Lung (tissue), 12 donors: ENCODE measurements around the gene ZNF564. TPM values are rescaled to one million over a fixed set of nuclear protein-coding genes. Genes with fewer than 3 reads are reported as not detected.
A peak's percentile ranks its signal among the peaks of the same experiment; 100 is the strongest.

Experiments used
- ATAC-seq: fragments of 200-7000 bp; cut with Tn5 transposase; one replicate; pipeline ENCODE4 v1.9.1; 2020; ENCODE audit warnings: moderate number of reproducible peaks; ENCODE audit not compliant: insufficient read depth, low FRiP score
- DNase-seq, 3 donors: peaks; one replicate each; pipeline ENCODE4 v3.0.0-alpha.2; 2013 to 2017
- H3K27ac ChIP-seq, 2 donors: one replicate each; pipeline ENCODE4 v1.5.1; 2013; ENCODE audit warnings: mild to moderate bottlenecking in 2 of 2, moderate library complexity in 2 of 2, control low read depth in 1 of 2, inconsistent platforms in 1 of 2, low read depth in 1 of 2, low read length in 1 of 2
- H3K27me3 ChIP-seq, 3 donors: one replicate each; pipeline ENCODE4 v1.5.1; 2013; ENCODE audit warnings: low read length in 2 of 3; ENCODE audit not compliant: control insufficient read depth in 3 of 3, insufficient read depth in 3 of 3
- H3K36me3 ChIP-seq, 4 donors: one replicate each; pipeline ENCODE4 v1.5.1; 2013; ENCODE audit warnings: low read length in 4 of 4, mild to moderate bottlenecking in 1 of 4, moderate library complexity in 1 of 4; ENCODE audit not compliant: control insufficient read depth in 4 of 4, insufficient read depth in 4 of 4
- H3K4me1 ChIP-seq, 5 donors: one replicate each; pipeline ENCODE4 v1.5.1; 2013; ENCODE audit warnings: low read length in 5 of 5, mild to moderate bottlenecking in 2 of 5, moderate library complexity in 1 of 5; ENCODE audit not compliant: control insufficient read depth in 5 of 5, insufficient read depth in 5 of 5
- H3K4me3 ChIP-seq: one replicate; pipeline ENCODE4 v1.5.1; 2013; ENCODE audit warnings: mild to moderate bottlenecking, control low read depth, moderate library complexity
- H3K9ac ChIP-seq, 2 donors: one replicate each; pipeline ENCODE4 v1.5.1; 2013; ENCODE audit warnings: low read length in 2 of 2, control low read depth in 1 of 2; ENCODE audit not compliant: insufficient read depth in 1 of 2
- H3K9me3 ChIP-seq, 4 donors: one replicate each; pipeline ENCODE4 v1.5.1; 2013; ENCODE audit warnings: low read length in 3 of 4, mild to moderate bottlenecking in 1 of 4, moderate library complexity in 1 of 4; ENCODE audit not compliant: control insufficient read depth in 4 of 4, insufficient read depth in 3 of 4
- WGBS, 2 donors: extraction: QIAGEN DNeasy Blood & Tissue Kit; methylation state at CpG; one replicate each; pipeline ENCODE4 v1.1.7; 2013; 5-methylcytosine and 5-hydroxymethylcytosine counted together
- polyA plus RNA-seq, 2 donors: library from polyadenylated mRNA; stranded (reverse); fragments of 200-250 nt; gene quantifications; one replicate each; pipeline ENCODE4 v1.2.1, GENCODE V29; 2013
- total RNA-seq, 2 donors: library from RNA; depleted of rRNA in 1 of 2; stranded (reverse); fragments of >200 nt in 1 of 2; gene quantifications; one replicate each; pipeline ENCODE4 v1.2.1, GENCODE V29; 2014 to 2021
- TF ChIP-seq, protein P1 (sequence below): IDR thresholded peaks from 2 replicates; pipeline ENCODE4 v1.5.1; 2012; ENCODE audit warnings: mild to moderate bottlenecking; ENCODE audit errors: control extremely low read depth, extremely low read depth
- donor health status: control.
- donor health status: control.
- donor health status: Bipolar disorder and iron deficiency.
- donor health status: healthy.
- donor health status: DM: yes; HTN: yes; CAD: no.

Gene ZNF564
- total and polyA plus RNA-seq, 4 donors, result 5.2 to 26.3 (median 8.2) TPM

DNA sequence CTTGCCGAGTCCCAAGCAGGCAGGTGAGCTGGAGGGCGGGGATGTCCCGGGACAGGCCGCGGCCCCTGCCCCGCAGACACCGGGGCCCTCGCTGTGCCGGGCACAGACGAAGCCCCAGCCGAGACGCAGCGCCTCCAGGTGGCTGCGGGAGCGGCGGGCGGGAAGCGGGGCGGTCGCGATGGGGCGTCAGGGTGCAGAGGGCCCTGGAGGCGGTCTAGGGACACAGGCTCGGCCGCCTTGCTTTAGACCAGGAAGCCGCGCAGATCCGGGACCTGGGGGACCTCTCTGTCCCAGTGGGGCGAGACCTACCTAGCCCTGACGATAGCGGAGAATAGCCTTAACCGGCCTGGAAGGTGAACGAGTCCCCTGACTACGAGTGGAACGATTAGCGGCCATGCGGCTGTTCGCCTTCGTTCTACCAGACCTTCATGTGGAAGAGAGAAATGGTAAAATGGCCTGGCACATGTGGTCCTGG is 4.2 kb upstream of the ZNF564 start:
- H3K27me3 ChIP-seq, result peaks cover 0 to 2% (median 0%) of the 10 kb centered on the region in 3 donors
- H3K4me3 ChIP-seq, result no peak overlapping the region
- TF ChIP-seq, protein P1, sequence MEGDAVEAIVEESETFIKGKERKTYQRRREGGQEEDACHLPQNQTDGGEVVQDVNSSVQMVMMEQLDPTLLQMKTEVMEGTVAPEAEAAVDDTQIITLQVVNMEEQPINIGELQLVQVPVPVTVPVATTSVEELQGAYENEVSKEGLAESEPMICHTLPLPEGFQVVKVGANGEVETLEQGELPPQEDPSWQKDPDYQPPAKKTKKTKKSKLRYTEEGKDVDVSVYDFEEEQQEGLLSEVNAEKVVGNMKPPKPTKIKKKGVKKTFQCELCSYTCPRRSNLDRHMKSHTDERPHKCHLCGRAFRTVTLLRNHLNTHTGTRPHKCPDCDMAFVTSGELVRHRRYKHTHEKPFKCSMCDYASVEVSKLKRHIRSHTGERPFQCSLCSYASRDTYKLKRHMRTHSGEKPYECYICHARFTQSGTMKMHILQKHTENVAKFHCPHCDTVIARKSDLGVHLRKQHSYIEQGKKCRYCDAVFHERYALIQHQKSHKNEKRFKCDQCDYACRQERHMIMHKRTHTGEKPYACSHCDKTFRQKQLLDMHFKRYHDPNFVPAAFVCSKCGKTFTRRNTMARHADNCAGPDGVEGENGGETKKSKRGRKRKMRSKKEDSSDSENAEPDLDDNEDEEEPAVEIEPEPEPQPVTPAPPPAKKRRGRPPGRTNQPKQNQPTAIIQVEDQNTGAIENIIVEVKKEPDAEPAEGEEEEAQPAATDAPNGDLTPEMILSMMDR, result no peak
- 51 to 52% methylated on average over 36 to 39 of the region's 39 CpGs for whole genome bisulfite sequencing, 2 donors
- H3K27ac ChIP-seq, result no peak overlapping the region
- no peak overlapping the region for H3K9ac ChIP-seq
- H3K4me1 ChIP-seq, result peaks cover 0 to 9% (median 2%) of the 10 kb centered on the region in 5 donors
- peak in 1 of 3 donors; percentile 15 for DNase-seq
- no peak for ATAC-seq
- no peaks in the 10 kb centered on the region for H3K9me3 ChIP-seq
- H3K36me3 ChIP-seq, result no peaks in the 10 kb centered on the region

DNA sequence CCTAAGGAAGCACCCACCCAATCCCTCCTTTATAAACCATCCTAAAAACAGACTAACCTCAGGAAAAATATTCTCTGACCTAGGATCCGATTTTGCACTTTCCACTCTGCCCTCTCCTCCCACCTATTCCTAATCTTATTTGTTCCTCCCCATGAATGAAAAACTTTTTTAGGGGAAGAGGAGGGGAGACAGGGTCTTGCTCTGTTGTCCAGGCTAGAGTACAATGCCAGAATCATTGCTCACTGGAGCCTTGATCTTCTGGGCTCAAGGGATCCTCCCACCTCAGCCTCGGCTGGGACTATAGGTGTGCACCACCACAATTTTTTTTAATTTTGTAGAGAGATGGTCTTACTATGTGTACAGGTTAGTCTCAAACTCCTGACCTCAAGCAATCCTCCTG is 4.4 kb downstream of the ZNF564 start:
- H3K9ac ChIP-seq, result no peak overlapping the region
- H3K27ac ChIP-seq, result no peak overlapping the region
- peaks cover 4 to 13% (median 9%) of the 10 kb centered on the region in 5 donors for H3K4me1 ChIP-seq
- 89 to 96% methylated on average over 2 of the region's 2 CpGs for WGBS, 2 donors
- TF ChIP-seq, protein P1, result no peak
- H3K9me3 ChIP-seq, result peaks cover 0 to 7% (median 0%) of the 10 kb centered on the region in 4 donors
- ATAC-seq (no peak), DNase-seq (no peak)
- H3K4me3 ChIP-seq, result no peak overlapping the region
- H3K36me3 ChIP-seq, result peaks cover 3 to 36% (median 5%) of the 10 kb centered on the region in 4 donors
- no peaks in the 10 kb centered on the region for H3K27me3 ChIP-seq

DNA sequence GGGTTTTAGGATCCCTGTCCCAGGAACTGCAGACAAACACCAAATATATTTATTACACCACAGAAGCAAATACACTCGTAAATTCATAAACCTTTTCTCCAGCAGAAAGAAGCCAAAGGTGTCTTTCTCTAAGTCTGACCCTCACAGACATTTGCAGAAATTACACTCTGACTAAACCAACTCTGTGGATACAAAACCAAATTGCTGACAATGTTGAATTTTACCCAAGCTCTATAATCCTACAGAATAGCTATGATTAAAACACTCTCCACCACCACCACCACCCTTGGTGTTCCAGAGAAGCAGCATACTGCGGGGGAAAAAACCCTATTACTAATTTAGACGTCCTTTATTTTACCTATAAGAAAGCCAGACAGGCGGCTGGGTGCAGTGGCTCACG is 5.2 kb downstream of the ZNF564 start:
- no peaks in the 10 kb centered on the region for H3K27me3 ChIP-seq
- WGBS, 2 donors, result 91 to 96% methylated on average over 5 of the region's 5 CpGs
- TF ChIP-seq, protein P1, result no peak
- H3K27ac ChIP-seq, result no peak overlapping the region
- DNase-seq, result no peak
- peaks cover 5 to 41% (median 7%) of the 10 kb centered on the region in 4 donors for H3K36me3 ChIP-seq
- peaks cover 4 to 13% (median 8%) of the 10 kb centered on the region in 5 donors for H3K4me1 ChIP-seq
- no peak overlapping the region for H3K4me3 ChIP-seq
- no peak overlapping the region for H3K9ac ChIP-seq
- ATAC-seq, result no peak
- peaks cover 0 to 13% (median 2%) of the 10 kb centered on the region in 4 donors for H3K9me3 ChIP-seq

DNA sequence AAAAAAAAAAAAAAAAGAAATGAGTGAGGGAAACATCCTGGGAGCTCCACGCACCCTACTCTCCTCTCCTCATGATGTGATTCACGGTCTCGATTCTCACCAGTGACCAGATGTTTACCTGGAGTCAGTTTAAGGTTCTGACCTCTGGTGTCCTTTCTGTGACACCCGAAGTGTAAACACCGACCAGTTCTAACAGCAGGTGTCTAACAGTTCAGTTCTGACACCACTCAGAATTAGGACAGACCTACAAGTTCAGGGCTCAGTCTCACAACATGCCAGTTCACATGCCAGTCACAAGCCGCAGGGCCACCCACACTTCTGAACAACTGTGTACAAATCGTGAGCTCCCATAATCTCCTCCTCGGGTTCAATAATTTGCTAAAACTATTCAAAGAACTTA is 6.0 kb downstream of the ZNF564 start:
- Histone ChIP-seq H3K9me3 (peaks cover 0 to 13% (median 3%) of the 10 kb centered on the region in 4 donors), H3K4me3 (no peak overlapping the region), H3K9ac (no peak overlapping the region), H3K4me1 (peaks cover 4 to 12% (median 8%) of the 10 kb centered on the region in 5 donors), H3K36me3 (peaks cover 7 to 45% (median 10%) of the 10 kb centered on the region in 4 donors), H3K27me3 (no peaks in the 10 kb centered on the region), H3K27ac (no peak overlapping the region)
- WGBS, 2 donors, result 82 to 90% methylated on average over 8 of the region's 8 CpGs
- no peak for DNase-seq
- no peak for ATAC-seq
- TF ChIP-seq, protein P1, result no peak
